Progenitor cell of endocrine pancreas (in vitro differentiated cells): ENCODE measurements around the gene EEF2K. TPM values are rescaled to one million over a fixed set of nuclear protein-coding genes. Genes with fewer than 3 reads are reported as not detected.

Source experiments
- DNase-seq: peaks from one replicate; pipeline ENCODE4 v3.0.0; 2021; ENCODE audit warnings: low spot score; ENCODE audit not compliant: unreplicated experiment
- H3K27ac Mint-ChIP-seq: 2 replicates; pipeline ENCODE4 v1.8.0; 2021; ENCODE audit warnings: mild to moderate bottlenecking, moderate library complexity, mixed read lengths
- H3K27me3 Mint-ChIP-seq: 2 replicates; pipeline ENCODE4 v1.8.0; 2021; ENCODE audit warnings: mixed read lengths
- H3K36me3 Mint-ChIP-seq: 2 replicates; pipeline ENCODE4 v1.8.0; 2022; ENCODE audit warnings: mixed read lengths; ENCODE audit not compliant: insufficient read depth
- H3K4me1 Mint-ChIP-seq: 2 replicates; pipeline ENCODE4 v1.8.0; 2021; ENCODE audit warnings: low read depth, mixed read lengths
- H3K4me3 Mint-ChIP-seq: 2 replicates; pipeline ENCODE4 v1.8.0; 2021; ENCODE audit warnings: low read depth, mild to moderate bottlenecking, moderate library complexity, mixed read lengths
- H3K9me3 Mint-ChIP-seq: 2 replicates; pipeline ENCODE4 v1.8.0; 2021; ENCODE audit warnings: low read depth, mixed read lengths
- CTCF ChIP-seq: fragments of 200-600 bp; sonication (generic); IDR thresholded peaks from one replicate; pipeline ENCODE4 v1.5.0; 2021; ENCODE audit warnings: antibody characterized with exemption, mild to moderate bottlenecking; ENCODE audit not compliant: unreplicated experiment
- total RNA-seq: library from RNA; stranded (reverse); gene quantifications from 2 replicates; pipeline ENCODE4 v1.2.1, GENCODE V29; 2021

Gene EEF2K
- total RNA-seq, 1 donor from 2014 or later, result 15.4 TPM

GRCh38 chr16:22217890-22218730 lies 12.0 kb downstream of the EEF2K start:
- Mint-ChIP-seq H3K36me3 (no peaks in the 10 kb centered on the region), H3K9me3 (peaks cover 4% of the 10 kb centered on the region), H3K27me3 (no peaks in the 10 kb centered on the region), H3K4me3 (no peak overlapping the region), H3K4me1 (no peaks in the 10 kb centered on the region), H3K27ac (no peak overlapping the region)
- no peak for DNase-seq
- TF ChIP-seq CTCF, result no peak

GRCh38 chr16:22219389-22220068 lies 13.5 kb downstream of the EEF2K start:
- no peaks in the 10 kb centered on the region for H3K36me3 Mint-ChIP-seq
- H3K27me3 Mint-ChIP-seq, result no peaks in the 10 kb centered on the region
- H3K27ac Mint-ChIP-seq, result no peak overlapping the region
- H3K4me3 Mint-ChIP-seq, result no peak overlapping the region
- no peaks in the 10 kb centered on the region for H3K4me1 Mint-ChIP-seq
- TF ChIP-seq CTCF, result no peak
- H3K9me3 Mint-ChIP-seq, result peaks cover 2% of the 10 kb centered on the region
- DNase-seq, result no peak

- no peak for TF ChIP-seq CTCF
- no peak overlapping the region for H3K4me3 Mint-ChIP-seq
- H3K4me1 Mint-ChIP-seq, result no peaks in the 10 kb centered on the region
- no peaks in the 10 kb centered on the region for H3K9me3 Mint-ChIP-seq
- H3K27me3 Mint-ChIP-seq, result no peaks in the 10 kb centered on the region
- H3K36me3 Mint-ChIP-seq, result no peaks in the 10 kb centered on the region
- no peak overlapping the region for H3K27ac Mint-ChIP-seq
- no peak for DNase-seq
Observed at GRCh38 chr16:22220069-22220440, 14.0 kb downstream of the EEF2K start.

GRCh38 chr16:22220714-22221113 lies 14.6 kb downstream of the EEF2K start:
- Mint-ChIP-seq H3K4me3 (no peak overlapping the region), H3K9me3 (no peaks in the 10 kb centered on the region), H3K36me3 (no peaks in the 10 kb centered on the region), H3K27me3 (no peaks in the 10 kb centered on the region), H3K27ac (no peak overlapping the region), H3K4me1 (no peaks in the 10 kb centered on the region)
- no peak for DNase-seq
- no peak for TF ChIP-seq CTCF

GRCh38 chr16:22222006-22222405 lies 15.9 kb downstream of the EEF2K start:
- no peak overlapping the region for H3K4me3 Mint-ChIP-seq
- H3K4me1 Mint-ChIP-seq, result no peaks in the 10 kb centered on the region
- no peaks in the 10 kb centered on the region for H3K27me3 Mint-ChIP-seq
- no peak overlapping the region for H3K27ac Mint-ChIP-seq
- TF ChIP-seq CTCF, result no peak
- no peak for DNase-seq
- H3K36me3 Mint-ChIP-seq, result no peaks in the 10 kb centered on the region
- H3K9me3 Mint-ChIP-seq, result no peaks in the 10 kb centered on the region
